K562 (cell line): Measurements from ENCODE around the gene TNFSF9. TPM values are rescaled to one million over a fixed set of nuclear protein-coding genes. Genes with fewer than 3 reads are reported as not detected.

Source experiments
- E2F4 ChIP-seq: sonication (generic); formaldehyde crosslinking; IDR thresholded peaks from 2 replicates; pipeline ENCODE4 v1.8.0; 2022; ENCODE audit warnings: mild to moderate bottlenecking, low read depth, missing genetic modification reagents
- ELF1 ChIP-seq: fragments of 200-800 bp; sonication (Bioruptor generic); IDR thresholded peaks from 2 replicates; pipeline ENCODE4 v1.6.1; 2016; ENCODE audit warnings: missing genetic modification characterization, missing compliant biosample characterization
- ETV5 ChIP-seq: sonication (generic); formaldehyde crosslinking; IDR thresholded peaks from 2 replicates; pipeline ENCODE4 v1.4.0; 2020; ENCODE audit warnings: low read depth, mild to moderate bottlenecking, missing genetic modification reagents
- FOXK2 ChIP-seq, 2 experiments: fragments of 450-650 bp; IDR thresholded peaks in 1 of 2; conservative IDR thresholded peaks in 1 of 2; 2 replicates each; pipeline ENCODE4 v1.6.1; 2016; ENCODE audit warnings: low read depth in 2 of 2, mild to moderate bottlenecking in 1 of 2
- HDAC6 ChIP-seq: IDR thresholded peaks from 2 replicates; pipeline ENCODE4 v1.6.1; 2012; ENCODE audit warnings: low read depth, mild to moderate bottlenecking, control low read depth, inconsistent platforms, low read length, moderate library complexity
- KDM4B ChIP-seq, 2 experiments: fragments of 450-650 bp in 1 of 2; sonication (generic) in 1 of 2; IDR thresholded peaks; 2 replicates each; pipeline ENCODE4 v1.6.1; 2016 to 2017; ENCODE audit warnings: borderline replicate concordance in 2 of 2, antibody characterized with exemption in 1 of 2, low read depth in 1 of 2, mild to moderate bottlenecking in 1 of 2
- MCM7 ChIP-seq, 2 experiments: fragments of 450-650 bp; IDR thresholded peaks; 2 replicates each; pipeline ENCODE4 v1.6.1; 2016 to 2018
- MYBL2 ChIP-seq, 2 experiments: fragments of 450-650 bp in 1 of 2; sonication (generic) in 1 of 2; formaldehyde crosslinking in 1 of 2; IDR thresholded peaks; 2 replicates each; pipeline versions ENCODE4 v1.6.1 to v1.8.1; 2017 to 2022; ENCODE audit warnings: borderline replicate concordance in 1 of 2, inconsistent platforms in 1 of 2, low read depth in 1 of 2, mild to moderate bottlenecking in 1 of 2, missing genetic modification reagents in 1 of 2, moderate library complexity in 1 of 2
- NFE2L1 ChIP-seq: fragments of 450-650 bp; IDR thresholded peaks from 2 replicates; pipeline ENCODE4 v1.6.1; 2016; ENCODE audit warnings: missing genetic modification characterization, low read depth, mild to moderate bottlenecking, missing compliant biosample characterization, moderate library complexity, borderline replicate concordance
- NR2C2 ChIP-seq, 2 experiments: fragments of 200-800 bp in 1 of 2; sonication (Bioruptor generic) in 1 of 2; sonication (generic) in 1 of 2; formaldehyde crosslinking in 1 of 2; IDR thresholded peaks; 2 replicates each; pipeline versions ENCODE4 v1.6.1 to v1.8.0; 2016 to 2022; ENCODE audit warnings: mild to moderate bottlenecking in 1 of 2, missing compliant biosample characterization in 1 of 2, missing genetic modification characterization in 1 of 2, missing genetic modification reagents in 1 of 2
- RFX7 ChIP-seq: fragments of 250-450 bp; sonication (Bioruptor Pico); IDR thresholded peaks from 2 replicates; pipeline ENCODE4 v1.5.1; 2021; ENCODE audit warnings: mild to moderate bottlenecking
- STAT5A ChIP-seq: IDR thresholded peaks from 2 replicates; pipeline ENCODE4 v1.6.1; 2012; ENCODE audit warnings: low read length, inconsistent platforms, borderline replicate concordance
- YBX1 ChIP-seq: fragments of 450-650 bp; IDR thresholded peaks from 2 replicates; pipeline ENCODE4 v1.7.1; 2016; ENCODE audit warnings: mild to moderate bottlenecking
- ZBTB7A ChIP-seq: IDR thresholded peaks from 2 replicates; pipeline ENCODE4 v1.6.1; 2011; ENCODE audit warnings: low read depth, mild to moderate bottlenecking, low read length, moderate library complexity, borderline replicate concordance; ENCODE audit not compliant: control insufficient read depth
- ZNF316 ChIP-seq: fragments of 450-650 bp; IDR thresholded peaks from 2 replicates; pipeline ENCODE4 v1.6.1; 2016
- ZNF398 ChIP-seq: fragments of 250-450 bp; sonication (Bioruptor Pico); IDR thresholded peaks from 2 replicates; pipeline ENCODE4 v1.8.0; 2021; ENCODE audit warnings: moderate library complexity, mild to moderate bottlenecking, inconsistent platforms
- ZNF41 ChIP-seq: fragments of 250-450 bp; sonication (Bioruptor Pico); conservative IDR thresholded peaks from 2 replicates; pipeline ENCODE4 v1.4.0; 2020; ENCODE audit warnings: mild to moderate bottlenecking
- ZNF609 ChIP-seq: sonication (generic); formaldehyde crosslinking; IDR thresholded peaks from 2 replicates; pipeline ENCODE4 v1.8.1; 2023; ENCODE audit warnings: missing genetic modification reagents, mild to moderate bottlenecking, borderline replicate concordance
- polyA plus RNA-seq, 8 experiments: library from polyadenylated mRNA; depleted of rRNA in 4 of 8; stranded (reverse) in 5 of 8; unstranded in 3 of 8; fragments of >200 nt; fragmentation: Nextera tagmentation in 2 of 8; fragmentation: Illumina TruSeq in 1 of 8; extraction: Ambion mirVana in 2 of 8; extraction: Trizol in 1 of 8; gene quantifications; 2 replicates each; pipeline versions ENCODE4 v1.2.1 to v1.2.3, GENCODE V29; 2011 to 2014; ENCODE audit warnings: inconsistent platforms in 1 of 8, missing spikeins in 1 of 8
- total RNA-seq, 7 experiments: library from RNA; depleted of rRNA in 6 of 7; stranded (reverse); fragments of >200 nt in 6 of 7; fragmentation: Illumina TruSeq in 2 of 7; extraction: Trizol in 2 of 7; gene quantifications; 2 replicates each; pipeline versions ENCODE4 v1.2.1 to v1.2.3, GENCODE V29; 2011 to 2021; ENCODE audit warnings: low replicate concordance in 1 of 7

The TNFSF9 gene
- total and polyA plus RNA-seq, 9 of the 15 experiments (the other 6 are each of a cell fraction or from before 2014, with no cell fraction given) = 1.4 to 17.9 (median 6.5) TPM

GRCh38 chr19:6532244-6532999 lies 1.6 kb downstream of the TNFSF9 start (continued):
- TF ChIP-seq ZNF398 (CRISPR knock-in tag) = no peak
- peak; percentile 62; the same call in 1 of the 2 replicates for TF ChIP-seq MYBL2 (IDR thresholded peaks at IDR 0.05; ENCODE audit: low read depth)
- no peak for TF ChIP-seq MYBL2 (CRISPR knock-in tag; IDR thresholded peaks at IDR 0.05; ENCODE audit: borderline replicate concordance)
- peak; percentile 75 for TF ChIP-seq FOXK2 (conservative IDR thresholded peaks at IDR 0.05 in 1 of 2, IDR thresholded peaks at IDR 0.05 in 1 of 2; ENCODE audit: low read depth in 2 of 2)
- TF ChIP-seq ETV5 (CRISPR knock-in tag) = peak; percentile 33; the same call in 1 of the 2 replicates
- 0 out of 2 replicates have a peak, but pooled peaks have one; percentile 29 for TF ChIP-seq YBX1
- TF ChIP-seq ELF1 (tag) = no peak
- peak; percentile 88 for TF ChIP-seq NR2C2 (CRISPR knock-in tag; IDR thresholded peaks at IDR 0.05)
- TF ChIP-seq NR2C2 (tag; IDR thresholded peaks at IDR 0.05) = peak; percentile 78
- peak; percentile 85 to 91; a peak in 3 of 4 replicates for TF ChIP-seq MCM7 (IDR thresholded peaks at IDR 0.05)
- peak; percentile 39; the same call in 1 of the 2 replicates for TF ChIP-seq ZNF316
- TF ChIP-seq RFX7 (CRISPR knock-in tag) = no peak
- 0 out of 4 replicates have a peak, but pooled peaks of 1 of the 2 experiments have one; percentile 52 for TF ChIP-seq KDM4B (IDR thresholded peaks at IDR 0.05; ENCODE audit: borderline replicate concordance in 2 of 2, low read depth in 1 of 2)
- TF ChIP-seq NFE2L1 (tag) = no peak
- TF ChIP-seq STAT5A = peak; percentile 35; the same call in 1 of the 2 replicates
- TF ChIP-seq E2F4 (CRISPR knock-in tag) = no peak
- TF ChIP-seq ZNF41 (CRISPR knock-in tag) = no peak
- TF ChIP-seq ZBTB7A = peak; percentile 82
- 0 out of 2 replicates have a peak, but pooled peaks have one; percentile 68 for TF ChIP-seq HDAC6
- TF ChIP-seq ZNF609 (CRISPR knock-in tag) = peak; percentile 35; the same call in 1 of the 2 replicates
